ENCODE data around the gene ZNF837. TPM values are rescaled to one million over a fixed set of nuclear protein-coding genes. Genes with fewer than 3 reads are reported as not detected.
A peak's percentile ranks its signal among the peaks of the same experiment; 100 is the strongest.

ZNF837 gene
- total and polyA plus RNA-seq, 2 of the 13 experiments (the other 11 are each of a cell fraction or from before 2014, with no cell fraction given): 0.29 to 1.3 TPM

- TF ChIP-seq, protein P1, sequence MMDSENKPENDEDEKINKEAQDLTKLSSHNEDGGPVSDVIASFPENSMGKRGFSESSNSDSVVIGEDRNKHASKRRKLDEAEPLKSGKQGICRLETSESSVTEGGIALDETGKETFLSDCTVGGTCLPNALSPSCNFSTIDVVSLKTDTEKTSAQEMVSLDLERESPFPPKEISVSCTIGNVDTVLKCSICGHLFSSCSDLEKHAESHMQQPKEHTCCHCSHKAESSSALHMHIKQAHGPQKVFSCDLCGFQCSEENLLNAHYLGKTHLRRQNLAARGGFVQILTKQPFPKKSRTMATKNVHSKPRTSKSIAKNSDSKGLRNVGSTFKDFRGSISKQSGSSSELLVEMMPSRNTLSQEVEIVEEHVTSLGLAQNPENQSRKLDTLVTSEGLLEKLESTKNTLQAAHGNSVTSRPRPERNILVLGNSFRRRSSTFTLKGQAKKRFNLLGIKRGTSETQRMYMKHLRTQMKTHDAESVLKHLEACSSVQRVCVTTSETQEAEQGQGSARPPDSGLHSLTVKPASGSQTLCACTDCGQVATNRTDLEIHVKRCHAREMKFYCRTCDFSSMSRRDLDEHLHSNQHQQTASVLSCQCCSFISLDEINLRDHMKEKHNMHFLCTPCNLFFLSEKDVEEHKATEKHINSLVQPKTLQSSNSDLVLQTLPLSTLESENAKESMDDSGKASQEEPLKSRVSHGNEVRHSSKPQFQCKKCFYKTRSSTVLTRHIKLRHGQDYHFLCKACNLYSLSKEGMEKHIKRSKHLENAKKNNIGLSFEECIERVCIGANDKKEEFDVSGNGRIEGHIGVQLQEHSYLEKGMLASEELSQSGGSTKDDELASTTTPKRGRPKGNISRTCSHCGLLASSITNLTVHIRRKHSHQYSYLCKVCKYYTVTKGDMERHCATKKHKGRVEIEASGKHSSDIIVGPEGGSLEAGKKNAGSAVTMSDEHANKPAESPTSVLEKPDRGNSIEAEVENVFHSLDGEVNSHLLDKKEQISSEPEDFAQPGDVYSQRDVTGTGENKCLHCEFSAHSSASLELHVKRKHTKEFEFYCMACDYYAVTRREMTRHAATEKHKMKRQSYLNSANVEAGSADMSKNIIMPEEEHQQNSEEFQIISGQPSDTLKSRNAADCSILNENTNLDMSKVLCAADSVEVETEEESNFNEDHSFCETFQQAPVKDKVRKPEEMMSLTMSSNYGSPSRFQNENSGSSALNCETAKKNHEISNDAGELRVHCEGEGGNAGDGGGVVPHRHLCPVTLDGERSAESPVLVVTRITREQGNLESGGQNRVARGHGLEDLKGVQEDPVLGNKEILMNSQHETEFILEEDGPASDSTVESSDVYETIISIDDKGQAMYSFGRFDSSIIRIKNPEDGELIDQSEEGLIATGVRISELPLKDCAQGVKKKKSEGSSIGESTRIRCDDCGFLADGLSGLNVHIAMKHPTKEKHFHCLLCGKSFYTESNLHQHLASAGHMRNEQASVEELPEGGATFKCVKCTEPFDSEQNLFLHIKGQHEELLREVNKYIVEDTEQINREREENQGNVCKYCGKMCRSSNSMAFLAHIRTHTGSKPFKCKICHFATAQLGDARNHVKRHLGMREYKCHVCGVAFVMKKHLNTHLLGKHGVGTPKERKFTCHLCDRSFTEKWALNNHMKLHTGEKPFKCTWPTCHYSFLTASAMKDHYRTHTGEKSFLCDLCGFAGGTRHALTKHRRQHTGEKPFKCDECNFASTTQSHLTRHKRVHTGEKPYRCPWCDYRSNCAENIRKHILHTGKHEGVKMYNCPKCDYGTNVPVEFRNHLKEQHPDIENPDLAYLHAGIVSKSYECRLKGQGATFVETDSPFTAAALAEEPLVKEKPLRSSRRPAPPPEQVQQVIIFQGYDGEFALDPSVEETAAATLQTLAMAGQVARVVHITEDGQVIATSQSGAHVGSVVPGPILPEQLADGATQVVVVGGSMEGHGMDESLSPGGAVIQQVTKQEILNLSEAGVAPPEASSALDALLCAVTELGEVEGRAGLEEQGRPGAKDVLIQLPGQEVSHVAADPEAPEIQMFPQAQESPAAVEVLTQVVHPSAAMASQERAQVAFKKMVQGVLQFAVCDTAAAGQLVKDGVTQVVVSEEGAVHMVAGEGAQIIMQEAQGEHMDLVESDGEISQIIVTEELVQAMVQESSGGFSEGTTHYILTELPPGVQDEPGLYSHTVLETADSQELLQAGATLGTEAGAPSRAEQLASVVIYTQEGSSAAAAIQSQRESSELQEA (CRISPR knock-in tag; IDR thresholded peaks at IDR 0.05; ENCODE audit: not compliant biosample characterization): peak; percentile 56
- TF ChIP-seq ZNF234 (CRISPR knock-in tag; conservative IDR thresholded peaks at IDR 0.05) (no peak), ZNF747 (CRISPR knock-in tag; IDR thresholded peaks at IDR 0.05; ENCODE audit: borderline replicate concordance) (no peak), KDM3A (CRISPR knock-in tag; IDR thresholded peaks at IDR 0.05; ENCODE audit: low read depth) (0 out of 2 replicates have a peak, but pooled peaks have one; percentile 9), ZBTB21 (CRISPR knock-in tag; IDR thresholded peaks at IDR 0.05) (no peak), NR2C2 (CRISPR knock-in tag; IDR thresholded peaks at IDR 0.05; ENCODE audit: borderline replicate concordance) (no peak; the same call in 1 of the 2 replicates), ZNF235 (CRISPR knock-in tag; IDR thresholded peaks at IDR 0.05; ENCODE audit: borderline replicate concordance) (no peak), ZBTB7B (CRISPR knock-in tag; IDR thresholded peaks at IDR 0.05) (no peak), RXRB (CRISPR knock-in tag; IDR thresholded peaks at IDR 0.05; ENCODE audit: borderline replicate concordance) (0 out of 2 replicates have a peak, but pooled peaks have one; percentile 6), PPARG (CRISPR knock-in tag; conservative IDR thresholded peaks at IDR 0.05) (no peak), ZNF569 (CRISPR knock-in tag; IDR thresholded peaks at IDR 0.05; ENCODE audit: borderline replicate concordance) (no peak), NR2F2 (IDR thresholded peaks at IDR 0.05; ENCODE audit: borderline replicate concordance, low read depth) (no peak), TBX3 (IDR thresholded peaks at IDR 0.05; ENCODE audit: borderline replicate concordance) (no peak), ZNF672 (CRISPR knock-in tag; IDR thresholded peaks at IDR 0.05) (no peak), E2F5 (CRISPR knock-in tag; conservative IDR thresholded peaks at IDR 0.05) (0 out of 2 replicates have a peak, but pooled peaks have one; percentile 72), HNRNPH1 (optimal IDR thresholded peaks at IDR 0.05; ENCODE audit: low read depth, low read length) (no peak), ZNF775 (CRISPR knock-in tag; IDR thresholded peaks at IDR 0.05; ENCODE audit: borderline replicate concordance) (no peak), ZNF232 (CRISPR knock-in tag; IDR thresholded peaks at IDR 0.05; ENCODE audit: borderline replicate concordance) (no peak), JDP2 (CRISPR knock-in tag; IDR thresholded peaks at IDR 0.05; ENCODE audit: borderline replicate concordance) (no peak)
Observed at GRCh38 chr19:58400916-58401839, 20.3 kb upstream of the ZNF837 start (continued).
